ENCODE data around the gene UNC119. TPM values are rescaled to one million over a fixed set of nuclear protein-coding genes. Genes with fewer than 3 reads are reported as not detected.

The UNC119 gene
- total RNA-seq, 1 donor from 2014 or later: 66.2 TPM

GRCh38 chr17:28508211-28508724, 44.2 kb downstream of the UNC119 start:
- Mint-ChIP-seq H3K36me3 (no peaks in the 10 kb centered on the region), H3K4me1 (peaks cover 16% of the 10 kb centered on the region), H3K27me3 (ENCODE audit: low read depth) (peaks cover 28% of the 10 kb centered on the region), H3K27ac (no peak overlapping the region), H3K9me3 (no peaks in the 10 kb centered on the region), H3K4me3 (no peak overlapping the region)
- DNase-seq (ENCODE audit: low spot score in 2 of 2, unreplicated experiment in 2 of 2): no peak
- no peak for TF ChIP-seq CTCF (IDR thresholded peaks at IDR 0.05; ENCODE audit: unreplicated experiment)

- no peak for DNase-seq (ENCODE audit: low spot score in 2 of 2, unreplicated experiment in 2 of 2)
- H3K27me3 Mint-ChIP-seq (ENCODE audit: low read depth): peaks cover 25% of the 10 kb centered on the region
- H3K4me1 Mint-ChIP-seq: peaks cover 16% of the 10 kb centered on the region
- H3K9me3 Mint-ChIP-seq: no peaks in the 10 kb centered on the region
- H3K4me3 Mint-ChIP-seq: no peak overlapping the region
- TF ChIP-seq CTCF (IDR thresholded peaks at IDR 0.05; ENCODE audit: unreplicated experiment): no peak
- no peak overlapping the region for H3K27ac Mint-ChIP-seq
- no peaks in the 10 kb centered on the region for H3K36me3 Mint-ChIP-seq
These were observed 44.7 kb downstream of the UNC119 start for GRCh38 chr17:28507567-28508203.

- Mint-ChIP-seq H3K27ac (no peak overlapping the region), H3K27me3 (ENCODE audit: low read depth) (peaks cover 20% of the 10 kb centered on the region), H3K4me1 (peaks cover 16% of the 10 kb centered on the region), H3K4me3 (no peak overlapping the region), H3K36me3 (no peaks in the 10 kb centered on the region), H3K9me3 (no peaks in the 10 kb centered on the region)
- TF ChIP-seq CTCF (IDR thresholded peaks at IDR 0.05; ENCODE audit: unreplicated experiment): no peak
- no peak for DNase-seq (ENCODE audit: low spot score in 2 of 2, unreplicated experiment in 2 of 2)
These were observed 45.5 kb downstream of the UNC119 start for GRCh38 chr17:28506763-28507487.

- Mint-ChIP-seq H3K27ac (no peak within 1 kb of the TSS), H3K4me3 (no peak within 1 kb of the TSS), H3K27me3 (ENCODE audit: low read depth) (peaks cover 15% of the 10 kb centered on the region), H3K4me1 (peaks cover 18% of the 10 kb centered on the region), H3K9me3 (no peaks in the 10 kb centered on the region), H3K36me3 (no peaks in the 10 kb centered on the region)
- DNase-seq (ENCODE audit: low spot score in 2 of 2, unreplicated experiment in 2 of 2): no peak
- no peak for TF ChIP-seq CTCF (IDR thresholded peaks at IDR 0.05; ENCODE audit: unreplicated experiment)
These were observed 46.3 kb downstream of the UNC119 start, which contains the start of gene FOXN1 for GRCh38 chr17:28505986-28506665. Gene FOXN1, plus strand, starts transcription at chr17:28506348. Its CDS starts 17,622 bp downstream, at chr17:28523970.

GRCh38 chr17:28503420-28503819, 49.0 kb downstream of the UNC119 start:
- Mint-ChIP-seq H3K4me1 (peaks cover 24% of the 10 kb centered on the region), H3K27me3 (ENCODE audit: low read depth) (peaks cover 3% of the 10 kb centered on the region), H3K4me3 (no peak overlapping the region), H3K9me3 (no peaks in the 10 kb centered on the region), H3K27ac (no peak overlapping the region), H3K36me3 (no peaks in the 10 kb centered on the region)
- no peak for DNase-seq (ENCODE audit: low spot score in 2 of 2, unreplicated experiment in 2 of 2)
- no peak for TF ChIP-seq CTCF (IDR thresholded peaks at IDR 0.05; ENCODE audit: unreplicated experiment)

All from mesothelial cell of epicardium (in vitro differentiated cells).